GM13976 (cell line): Measurements from ENCODE around the gene CHODL.

Experiments
- DNase-seq: peaks from one replicate; pipeline ENCODE4 v3.0.0; 2012; ENCODE audit warnings: low spot score
- CTCF ChIP-seq: IDR thresholded peaks from 2 replicates; pipeline ENCODE4 v1.5.1; 2012; ENCODE audit warnings: borderline replicate concordance, mild to moderate bottlenecking; ENCODE audit not compliant: insufficient read depth; ENCODE audit errors: extremely low read depth, missing control alignments, control extremely low read depth
- in situ Hi-C: fragments of 300-500 bp; cut with MboI; formaldehyde crosslinking; loops from one replicate; pipeline ENCODE4 v1.12.0; 2022; ENCODE audit warnings: low sequenced_read_pairs, mixed read lengths, inconsistent platforms; ENCODE audit not compliant: unreplicated experiment

Gene CHODL

GRCh38 chr21:18253221-18253620, 8.6 kb downstream of the CHODL start:
- no peak for TF ChIP-seq CTCF
- DNase-seq = no peak
- in situ Hi-C loops = no loop called here

- no peak for TF ChIP-seq CTCF
- in situ Hi-C loops = no loop called here
- no peak for DNase-seq
These were observed 9.2 kb downstream of the CHODL start for GRCh38 chr21:18253799-18254198.

- no peak for TF ChIP-seq CTCF
- in situ Hi-C loops = no loop called here
- DNase-seq = no peak
These were observed 21.3 kb downstream of the CHODL start for GRCh38 chr21:18265944-18266343.

- in situ Hi-C loops = no loop called here
- no peak for DNase-seq
- no peak for TF ChIP-seq CTCF
These were observed 22.9 kb downstream of the CHODL start for GRCh38 chr21:18267496-18267895.

GRCh38 chr21:18268906-18269305, 24.3 kb downstream of the CHODL start:
- TF ChIP-seq CTCF = no peak

DNA sequence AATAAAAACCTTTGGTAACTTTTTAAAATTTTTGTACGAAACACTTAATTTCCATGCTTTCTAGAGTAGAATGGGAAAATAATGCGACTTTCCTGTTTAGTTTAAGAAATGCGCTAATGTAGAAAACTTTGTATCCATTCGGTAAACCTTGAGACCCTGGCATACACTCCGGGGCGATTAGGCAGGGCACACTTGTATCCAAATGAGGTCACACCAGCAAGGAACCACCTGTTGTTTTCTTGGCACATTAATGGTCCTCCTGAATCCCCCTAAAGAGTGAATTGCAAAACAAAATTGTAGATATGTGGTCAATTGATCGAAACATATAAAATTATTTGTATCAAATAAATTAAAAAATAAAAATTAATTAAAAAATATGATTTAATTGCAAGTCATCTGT, 25.2 kb downstream of the CHODL start:
- DNase-seq = no peak
- in situ Hi-C loops = no loop called here
- TF ChIP-seq CTCF = no peak

More at GRCh38 chr21:18268906-18269305, 24.3 kb downstream of the CHODL start:
- in situ Hi-C loops = no loop called here
- no peak for DNase-seq

DNA sequence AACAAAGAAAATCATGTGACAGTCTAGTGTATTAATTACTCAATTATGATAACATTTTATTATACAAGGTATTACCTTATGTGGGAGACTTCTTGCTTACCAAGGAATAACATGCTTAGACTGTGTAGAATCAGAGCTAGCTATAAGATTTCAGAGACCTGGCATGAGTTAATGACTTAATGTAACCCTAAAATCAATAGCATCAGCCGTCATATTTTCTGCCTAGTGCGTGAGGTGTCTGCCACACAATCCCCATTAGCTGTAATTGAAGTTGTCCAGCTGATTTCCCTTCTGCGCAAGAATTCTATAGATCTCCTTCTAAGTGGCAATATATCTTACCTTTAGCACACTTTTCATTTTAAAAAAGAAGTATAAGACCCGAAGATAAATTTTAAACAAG, 28.8 kb downstream of the CHODL start:
- no peak for TF ChIP-seq CTCF
- in situ Hi-C loops = no loop called here
- DNase-seq = no peak
